ENCODE data around the gene PSMB4.
A peak's percentile ranks its signal among the peaks of the same experiment; 100 is the strongest.
"Not testable (repeated sequence)": the region's sequence is repeated elsewhere in the genome, so short reads cannot be mapped to it uniquely, and the experiment has no call there.

PSMB4 gene

GRCh38 chr1:151399324-151400171, at the start of gene PSMB4:
PSMB4 (plus strand) TSS chr1:151399573; CDS start chr1:151399588, 15 bp downstream.
- peak; percentile 98 for DNase-seq

GRCh38 chr1:151350323-151350722, 49.0 kb upstream of the PSMB4 start:
- not testable (repeated sequence) for DNase-seq

GRCh38 chr1:151352021-151352718, 47.2 kb upstream of the PSMB4 start:
- DNase-seq: no peak

GRCh38 chr1:151356696-151357095, 42.7 kb upstream of the PSMB4 start:
- no peak for DNase-seq

GRCh38 chr1:151361883-151362282, 37.5 kb upstream of the PSMB4 start:
- DNase-seq: no peak

- DNase-seq: no peak
These were observed 36.8 kb upstream of the PSMB4 start for GRCh38 chr1:151362308-151363155.

GRCh38 chr1:151364996-151365395, 34.4 kb upstream of the PSMB4 start:
- DNase-seq: no peak

- no peak for DNase-seq
These were observed 31.5 kb upstream of the PSMB4 start for GRCh38 chr1:151367658-151368392.

GRCh38 chr1:151368393-151369301, 30.7 kb upstream of the PSMB4 start:
- DNase-seq: no peak

- DNase-seq: no peak
These were observed 30.1 kb upstream of the PSMB4 start for GRCh38 chr1:151369302-151369610.

GRCh38 chr1:151369621-151370048, 29.7 kb upstream of the PSMB4 start:
- no peak for DNase-seq

GRCh38 chr1:151370211-151370911, 29.0 kb upstream of the PSMB4 start:
- DNase-seq: no peak

- no peak for DNase-seq
These were observed 27.9 kb upstream of the PSMB4 start for GRCh38 chr1:151371370-151372057.

GRCh38 chr1:151372058-151372934, 27.1 kb upstream of the PSMB4 start, which contains the start of gene SELENBP1:
SELENBP1 (minus strand) TSS chr1:151372705; CDS start chr1:151372641, 64 bp downstream.
- DNase-seq: no peak

- DNase-seq: no peak
These were observed 26.2 kb upstream of the PSMB4 start for GRCh38 chr1:151373196-151373595.

- no peak for DNase-seq
These were observed 22.1 kb upstream of the PSMB4 start for GRCh38 chr1:151377150-151377884.

- DNase-seq: no peak
These were observed 14.8 kb upstream of the PSMB4 start for GRCh38 chr1:151384584-151384983.

GRCh38 chr1:151386002-151386401, 13.4 kb upstream of the PSMB4 start:
- DNase-seq: no peak

All from SIG-M5 (cell line).